ENCODE data around the gene OR2L5. TPM values are rescaled to one million over a fixed set of nuclear protein-coding genes. Genes with fewer than 3 reads are reported as not detected.

OR2L5 gene
- total RNA-seq, 2 experiments from 2014 or later, result not detected

- Histone ChIP-seq H3K9me2 (ENCODE audit: insufficient read depth, low read length) (no peaks in the 10 kb centered on the region), H3K27ac (ENCODE audit: low read depth, low read length, poor library complexity, severe bottlenecking) (no peak overlapping the region), H3K4me2 (ENCODE audit: low read length) (no peak overlapping the region), H3K4me3 (ENCODE audit: low read depth, low read length, poor library complexity, severe bottlenecking) (no peak overlapping the region), H3K4me1 (ENCODE audit: insufficient read depth, low read length, poor library complexity, severe bottlenecking) (no peaks in the 10 kb centered on the region), H4K20me1 (ENCODE audit: insufficient read depth, low read length) (no peaks in the 10 kb centered on the region), H3K79me2 (ENCODE audit: insufficient read depth, low read depth, low read length) (no peaks in the 10 kb centered on the region), H3K9me3 (ENCODE audit: low read length) (no peaks in the 10 kb centered on the region), H2AFZ (ENCODE audit: low read length) (no peak overlapping the region), H3K36me3 (ENCODE audit: insufficient read depth, low read length) (no peaks in the 10 kb centered on the region)
- intact Hi-C loops (cut with micrococcal nuclease; ENCODE audit: unreplicated experiment), result no loop called here
- no TSS peak for BruUV-seq (replicated peaks)
- ChIA-PET POLR2A (no interaction called here), CTCF (ENCODE audit: unreplicated experiment) (no interaction called here)
- TF ChIP-seq CTCF (conservative IDR thresholded peaks at IDR 0.05; ENCODE audit: low read length), result no peak
- no peak for TF ChIP-seq EZH2phosphoT487 (IDR thresholded peaks at IDR 0.05; ENCODE audit: borderline replicate concordance, low read depth, low read length)
- no peak for DNase-seq (ENCODE audit: low spot score)
Observed at GRCh38 chr1:248015803-248016202, 2.3 kb downstream of the OR2L5 start.

DNA sequence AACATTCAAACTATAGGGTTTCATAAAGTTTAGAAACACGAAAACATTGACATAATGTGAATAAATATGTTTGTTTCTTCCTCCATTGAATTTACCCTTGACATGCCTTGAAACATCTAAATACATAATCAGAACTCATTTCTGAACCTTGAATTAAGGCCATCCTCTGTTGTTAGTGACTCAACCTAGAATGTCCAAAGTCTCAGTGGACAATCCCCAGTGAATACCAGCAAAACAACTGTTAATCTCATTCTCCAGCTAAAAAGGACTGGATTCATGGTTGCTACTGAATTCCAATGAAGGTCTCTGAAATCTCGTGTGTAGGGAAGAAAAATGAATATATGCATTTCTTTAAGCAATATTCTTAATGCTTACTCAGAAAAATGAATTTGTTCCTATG is 16.3 kb downstream of the OR2L5 start, which contains the start of gene OR2L2:
Gene OR2L2, plus strand, starts transcription at position 301 of the 400 bp plus-strand sequence. CDS start 8,198 bp downstream, outside the sequence.
- Histone ChIP-seq H3K79me2 (ENCODE audit: insufficient read depth, low read depth, low read length) (no peaks in the 10 kb centered on the region), H3K4me3 (ENCODE audit: low read depth, low read length, poor library complexity, severe bottlenecking) (no peak within 1 kb of the TSS), H3K4me1 (ENCODE audit: insufficient read depth, low read length, poor library complexity, severe bottlenecking) (no peaks in the 10 kb centered on the region), H4K20me1 (ENCODE audit: insufficient read depth, low read length) (no peaks in the 10 kb centered on the region), H3K27ac (ENCODE audit: low read depth, low read length, poor library complexity, severe bottlenecking) (no peak within 1 kb of the TSS), H2AFZ (ENCODE audit: low read length) (no peak within 1 kb of the TSS), H3K36me3 (ENCODE audit: insufficient read depth, low read length) (no peaks in the 10 kb centered on the region), H3K9me3 (ENCODE audit: low read length) (no peaks in the 10 kb centered on the region), H3K9me2 (ENCODE audit: insufficient read depth, low read length) (no peaks in the 10 kb centered on the region), H3K4me2 (ENCODE audit: low read length) (no peak within 1 kb of the TSS)
- BruUV-seq (replicated peaks), result no TSS peak
- ChIA-PET POLR2A (no interaction called here), CTCF (ENCODE audit: unreplicated experiment) (no interaction called here)
- TF ChIP-seq CTCF (conservative IDR thresholded peaks at IDR 0.05; ENCODE audit: low read length) (no peak), EZH2phosphoT487 (IDR thresholded peaks at IDR 0.05; ENCODE audit: borderline replicate concordance, low read depth, low read length) (no peak)
- intact Hi-C loops (cut with micrococcal nuclease; ENCODE audit: unreplicated experiment), result no loop called here
- DNase-seq (ENCODE audit: low spot score), result no peak

- ChIA-PET POLR2A (no interaction called here), CTCF (ENCODE audit: unreplicated experiment) (no interaction called here)
- H3K4me3 ChIP-seq (ENCODE audit: low read depth, low read length, poor library complexity, severe bottlenecking), result no peak overlapping the region
- no peak overlapping the region for H2AFZ ChIP-seq (ENCODE audit: low read length)
- TF ChIP-seq EZH2phosphoT487 (IDR thresholded peaks at IDR 0.05; ENCODE audit: borderline replicate concordance, low read depth, low read length), result no peak
- TF ChIP-seq CTCF (conservative IDR thresholded peaks at IDR 0.05; ENCODE audit: low read length), result no peak
- no peaks in the 10 kb centered on the region for H3K79me2 ChIP-seq (ENCODE audit: insufficient read depth, low read depth, low read length)
- no TSS peak for BruUV-seq (replicated peaks)
- H4K20me1 ChIP-seq (ENCODE audit: insufficient read depth, low read length), result no peaks in the 10 kb centered on the region
- H3K27ac ChIP-seq (ENCODE audit: low read depth, low read length, poor library complexity, severe bottlenecking), result no peak overlapping the region
- no peak overlapping the region for H3K4me2 ChIP-seq (ENCODE audit: low read length)
- no peaks in the 10 kb centered on the region for H3K36me3 ChIP-seq (ENCODE audit: insufficient read depth, low read length)
- DNase-seq (ENCODE audit: low spot score), result no peak
- H3K4me1 ChIP-seq (ENCODE audit: insufficient read depth, low read length, poor library complexity, severe bottlenecking), result no peaks in the 10 kb centered on the region
- H3K9me2 ChIP-seq (ENCODE audit: insufficient read depth, low read length), result no peaks in the 10 kb centered on the region
- no peaks in the 10 kb centered on the region for H3K9me3 ChIP-seq (ENCODE audit: low read length)
- intact Hi-C loops (cut with micrococcal nuclease; ENCODE audit: unreplicated experiment), result no loop called here
Observed at GRCh38 chr1:248045209-248045608, 31.7 kb downstream of the OR2L5 start.

Data from OCI-LY7 (cell line).